ENCODE measurements around the gene ANGPTL3. TPM values are rescaled to one million over a fixed set of nuclear protein-coding genes. Genes with fewer than 3 reads are reported as not detected.

Gene ANGPTL3
- 0.22 and 0.51 TPM in 2 replicates for total RNA-seq (2016; rRNA removed; fragmentation: Illumina TruSeq; extraction: Trizol)
- 0.26 TPM in 1 of 2 replicates, not detected in the other for total RNA-seq (2016; cell fraction: cytosol; rRNA removed; fragmentation: Illumina TruSeq; extraction: Trizol; ENCODE audit: low read depth)
- total RNA-seq (2016; cell fraction: insoluble cytoplasmic fraction; rRNA removed; fragmentation: Illumina TruSeq; extraction: Trizol), result 0.22 and 0.32 TPM in 2 replicates
- total RNA-seq (2016; cell fraction: membrane; rRNA removed; fragmentation: Illumina TruSeq; extraction: Trizol), result 0.22 and 0.48 TPM in 2 replicates
- 0.68 and 0.75 TPM in 2 replicates for total RNA-seq (2016; cell fraction: nucleus; rRNA removed; fragmentation: Illumina TruSeq; extraction: Trizol)
- 0.40 and 1.3 TPM in 2 replicates for polyA plus RNA-seq (2011; rRNA removed)
- 0.15 and 0.68 TPM in 2 replicates for polyA plus RNA-seq (2011; cell fraction: cytosol; rRNA removed)
- 0.12 TPM in 1 of 2 replicates, not detected in the other for polyA plus RNA-seq (2011; cell fraction: nucleus; rRNA removed)
- 0.60 and 2.5 TPM in 2 replicates for polyA plus RNA-seq (2012)
- 0.07 and 0.20 TPM in 2 replicates for polyA plus RNA-seq (2016; cell fraction: cytosol; fragmentation: Illumina TruSeq; extraction: Trizol; ENCODE audit: low read depth)
- polyA plus RNA-seq (2016; cell fraction: insoluble cytoplasmic fraction; fragmentation: Illumina TruSeq; extraction: Trizol; ENCODE audit: low read depth), result 0.21 and 0.33 TPM in 2 replicates
- not detected in 2 replicates for polyA plus RNA-seq (2016; cell fraction: membrane; fragmentation: Illumina TruSeq; extraction: Trizol; ENCODE audit: low read depth)
- 0.37 and 0.71 TPM in 2 replicates for polyA plus RNA-seq (2016; cell fraction: nucleus; fragmentation: Illumina TruSeq; extraction: Trizol; ENCODE audit: insufficient read depth, low read depth)
- polyA minus RNA-seq (2011; rRNA and poly(A)+ RNA removed; ENCODE audit: low replicate concordance), result not detected in 2 replicates
- polyA minus RNA-seq (2011; cell fraction: cytosol; rRNA and poly(A)+ RNA removed), result not detected in 2 replicates
- 0.90 and 1.6 TPM in 2 replicates for polyA minus RNA-seq (2011; cell fraction: nucleus; rRNA and poly(A)+ RNA removed)
- Bru-seq, nascent RNA, result percentile 15 among the genes with signal in this experiment
- percentile 17 among the genes with signal in this experiment for BruChase-seq, experiment 1, labeled RNA remaining after a 6-hour chase
- percentile 9 among the genes with signal in this experiment for BruChase-seq, experiment 2, labeled RNA remaining after a 2-hour chase
- long read RNA-seq, experiment 1, result 0 reads
- long read RNA-seq, experiment 2, result 0 reads

- peak; percentile 75 for TF ChIP-seq HNF1A (IDR thresholded peaks at IDR 0.05; ENCODE audit: low read depth)
- TF ChIP-seq HNF1A (CRISPR knock-in tag; IDR thresholded peaks at IDR 0.05; ENCODE audit: borderline replicate concordance), result no peak
- peak; percentile 62; the same call in 1 of the 2 replicates for TF ChIP-seq SRF (IDR thresholded peaks at IDR 0.05; ENCODE audit: low read depth, low read length)
- 0 out of 2 replicates have a peak, but pooled peaks have one; percentile 57 for TF ChIP-seq HNRNPUL1 (IDR thresholded peaks at IDR 0.05; ENCODE audit: low read depth, low read length)
- TF ChIP-seq HOMEZ (CRISPR knock-in tag; IDR thresholded peaks at IDR 0.05; ENCODE audit: low read depth), result peak; percentile 66; the same call in 1 of the 2 replicates
- TF ChIP-seq HNRNPK (IDR thresholded peaks at IDR 0.05; ENCODE audit: low read depth, low read length, poor library complexity, severe bottlenecking), result no peak
- no peak for TF ChIP-seq MYC (CRISPR knock-in tag; IDR thresholded peaks at IDR 0.05; ENCODE audit: borderline replicate concordance)
- TF ChIP-seq ZNF652 (CRISPR knock-in tag; IDR thresholded peaks at IDR 0.05; ENCODE audit: borderline replicate concordance, low read depth), result peak; percentile 81; the same call in 1 of the 2 replicates
- TF ChIP-seq CC2D1A (CRISPR knock-in tag; IDR thresholded peaks at IDR 0.05), result no peak
- no peak for TF ChIP-seq KMT2B (CRISPR knock-in tag; IDR thresholded peaks at IDR 0.05)
- TF ChIP-seq MEF2D (CRISPR knock-in tag; IDR thresholded peaks at IDR 0.05), result no peak
- no TSS peak for BruUV-seq (replicated peaks)
- Histone ChIP-seq H2AFZ (ENCODE audit: low read length) (no peak within 1 kb of the TSS), H3K27ac (ENCODE audit: extremely low read length, insufficient read depth, low read length) (peak within 1 kb of the TSS; percentile 23), H3K79me2 (ENCODE audit: insufficient read depth, low read length) (peaks cover 3% of the 10 kb centered on the region), H3K4me3 (replicated peaks in 1 of 3; ENCODE audit: insufficient read depth in 1 of 3, low read depth in 2 of 3, low read length in 3 of 3) (no peak within 1 kb of the TSS), H3K27me3 (ENCODE audit: control insufficient read depth in 1 of 2, insufficient read depth in 2 of 2, low read length in 2 of 2) (no peaks in the 10 kb centered on the region), H3K36me3 (replicated peaks in 1 of 2; ENCODE audit: control insufficient read depth in 1 of 2, insufficient read depth in 2 of 2, low read length in 2 of 2) (0 out of 5 replicates have a peak, but pooled peaks cover 0 to 3% of the 10 kb centered on the region in 2 experiments), H3K4me1 (ENCODE audit: insufficient read depth, low read length) (peaks cover 74% of the 10 kb centered on the region), H3K9me3 (ENCODE audit: low read length) (no peaks in the 10 kb centered on the region), H3K4me2 (ENCODE audit: low read depth, low read length) (no peak within 1 kb of the TSS), H3K9ac (ENCODE audit: insufficient read depth, low read depth, low read length) (no peak within 1 kb of the TSS), H4K20me1 (ENCODE audit: insufficient read depth, low read length) (no peaks in the 10 kb centered on the region)
- POLR2A ChIA-PET, result no interaction called here
- DNase-seq (ENCODE audit: low spot score) (no peak), ATAC-seq (no peak), FAIRE-seq (no peak)
- in situ Hi-C loops (cut with HindIII; ENCODE audit: extremely low pct_ligation_motif_present, low pct_unique_long_range_greater_than_20kb) (no loop called here), intact Hi-C loops (cut with micrococcal nuclease; ENCODE audit: unreplicated experiment) (no loop called here)
- CTCF ChIA-PET (ENCODE audit: low intra/inter-chr PET ratio, low total read pairs), result no interaction called here
- WGBS (ENCODE audit: low lambda C conversion rate), result 59% methylated on average over 3 of the region's 3 CpGs
Observed at GRCh38 chr1:62597281-62597680, at the start of gene ANGPTL3. Gene ANGPTL3 (plus strand): TSS chr1:62597520. CDS start chr1:62597567, 47 bp downstream.
